GM12801 (cell line): ENCODE measurements around the gene THBS2.

ENCODE experiments used
- CTCF ChIP-seq: IDR thresholded peaks from one replicate; pipeline ENCODE4 v1.5.1; 2011; ENCODE audit warnings: control low read depth; ENCODE audit not compliant: insufficient read length; ENCODE audit errors: extremely low read depth

Gene THBS2

DNA sequence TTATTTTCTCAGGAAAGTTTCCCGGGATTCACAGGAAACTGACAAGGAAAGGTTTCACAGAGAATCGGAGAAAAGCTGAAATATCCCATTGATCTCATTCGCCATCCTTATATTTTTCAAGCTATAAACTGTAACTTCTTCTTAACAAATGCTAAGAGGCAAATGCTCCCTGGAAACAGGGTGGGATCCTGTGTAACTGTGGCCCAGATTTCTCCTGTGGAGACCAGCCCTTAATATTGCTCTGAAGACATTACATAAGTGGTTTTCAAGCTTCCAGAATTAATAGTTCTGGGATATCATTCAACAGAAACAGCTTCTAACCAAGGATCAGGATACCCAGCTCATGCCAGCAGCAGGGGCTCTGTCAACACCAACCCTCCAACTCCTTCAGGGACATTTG, 69.2 kb downstream of the THBS2 start:
- no peak for TF ChIP-seq CTCF

DNA sequence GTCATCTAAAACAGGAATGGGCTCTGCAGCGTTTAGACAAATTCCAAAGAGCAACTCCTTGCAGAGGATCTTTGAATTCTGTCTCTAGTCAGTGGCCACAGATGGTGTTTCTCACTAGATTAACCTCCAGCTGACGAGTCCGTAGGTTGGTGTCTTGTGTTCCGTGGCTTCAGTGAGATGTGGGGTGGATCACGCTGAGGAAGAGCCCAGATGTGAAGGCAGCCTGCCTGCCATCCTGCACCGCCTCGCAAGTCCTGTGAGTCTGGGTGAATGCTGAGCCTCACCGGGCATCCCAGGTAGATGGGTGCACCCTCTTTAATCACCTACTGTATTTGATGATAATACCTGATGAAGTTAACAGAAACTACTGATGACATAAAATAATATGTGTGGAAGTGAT, 70.4 kb downstream of the THBS2 start:
- no peak for TF ChIP-seq CTCF

DNA sequence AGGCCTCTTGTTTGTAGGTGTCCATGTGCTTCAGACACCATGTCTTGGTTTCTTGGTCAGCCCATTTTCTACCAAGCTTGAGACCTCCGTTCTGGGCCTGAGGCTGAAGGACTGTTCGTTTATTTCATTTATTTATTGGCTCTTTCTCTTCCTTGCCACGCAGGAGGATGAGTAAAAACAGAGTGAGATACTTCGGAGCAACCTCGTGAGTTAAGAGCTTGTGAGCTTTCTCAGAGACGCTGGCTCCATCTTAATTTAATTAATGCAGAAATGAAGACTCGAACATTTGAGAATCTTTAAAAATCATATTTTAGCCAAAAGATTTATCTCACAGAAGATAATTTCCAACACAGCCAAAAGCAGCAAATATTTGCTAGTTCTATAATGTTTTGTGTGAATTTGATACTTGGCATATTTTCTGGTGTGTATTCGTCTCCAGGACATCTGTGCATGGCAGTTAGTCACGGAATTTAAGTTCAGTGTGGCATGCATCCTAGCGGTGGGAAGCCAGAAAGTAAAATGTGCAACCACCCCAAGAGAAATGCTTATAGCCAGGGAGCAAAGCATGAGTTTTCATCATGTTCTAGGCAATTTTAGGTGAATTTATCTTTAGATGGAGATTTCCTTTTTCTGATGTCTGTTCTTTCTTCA, 76.0 kb downstream of the THBS2 start:
- TF ChIP-seq CTCF, result no peak

DNA sequence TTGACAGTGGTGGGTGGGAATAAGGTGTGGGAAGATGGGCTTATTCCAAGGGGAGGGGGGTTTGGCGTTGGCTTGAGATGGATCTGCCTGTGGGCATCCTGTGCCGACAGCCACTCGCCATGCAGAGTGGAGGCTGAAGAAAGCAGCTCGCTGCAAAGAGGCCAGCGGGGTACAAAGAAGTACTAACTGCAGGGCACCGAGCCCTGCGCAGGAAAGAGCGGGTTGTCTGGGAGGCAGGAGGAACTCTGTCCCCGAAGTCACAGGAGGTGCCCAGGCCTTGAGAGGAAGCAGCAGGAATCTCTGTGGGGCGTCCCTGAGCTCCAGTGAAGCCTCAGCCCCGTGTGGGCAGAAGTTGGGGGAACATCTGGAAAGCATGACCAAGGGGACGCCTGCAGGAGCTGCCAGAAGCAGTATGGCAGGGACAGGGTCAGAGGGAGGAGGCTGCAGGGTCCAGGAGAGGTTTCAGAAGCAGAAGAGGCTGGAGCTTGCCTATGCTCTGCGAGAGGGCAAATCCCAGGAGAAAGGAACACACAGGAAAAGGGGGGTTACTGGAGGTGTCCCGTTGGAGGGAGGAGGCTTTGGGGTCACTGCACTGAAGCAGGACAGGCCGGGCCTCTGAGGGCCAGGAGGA, 77.2 kb downstream of the THBS2 start:
- TF ChIP-seq CTCF, result no peak

GRCh38 chr6:169175360-169175887, 78.2 kb downstream of the THBS2 start:
- TF ChIP-seq CTCF, result no peak

DNA sequence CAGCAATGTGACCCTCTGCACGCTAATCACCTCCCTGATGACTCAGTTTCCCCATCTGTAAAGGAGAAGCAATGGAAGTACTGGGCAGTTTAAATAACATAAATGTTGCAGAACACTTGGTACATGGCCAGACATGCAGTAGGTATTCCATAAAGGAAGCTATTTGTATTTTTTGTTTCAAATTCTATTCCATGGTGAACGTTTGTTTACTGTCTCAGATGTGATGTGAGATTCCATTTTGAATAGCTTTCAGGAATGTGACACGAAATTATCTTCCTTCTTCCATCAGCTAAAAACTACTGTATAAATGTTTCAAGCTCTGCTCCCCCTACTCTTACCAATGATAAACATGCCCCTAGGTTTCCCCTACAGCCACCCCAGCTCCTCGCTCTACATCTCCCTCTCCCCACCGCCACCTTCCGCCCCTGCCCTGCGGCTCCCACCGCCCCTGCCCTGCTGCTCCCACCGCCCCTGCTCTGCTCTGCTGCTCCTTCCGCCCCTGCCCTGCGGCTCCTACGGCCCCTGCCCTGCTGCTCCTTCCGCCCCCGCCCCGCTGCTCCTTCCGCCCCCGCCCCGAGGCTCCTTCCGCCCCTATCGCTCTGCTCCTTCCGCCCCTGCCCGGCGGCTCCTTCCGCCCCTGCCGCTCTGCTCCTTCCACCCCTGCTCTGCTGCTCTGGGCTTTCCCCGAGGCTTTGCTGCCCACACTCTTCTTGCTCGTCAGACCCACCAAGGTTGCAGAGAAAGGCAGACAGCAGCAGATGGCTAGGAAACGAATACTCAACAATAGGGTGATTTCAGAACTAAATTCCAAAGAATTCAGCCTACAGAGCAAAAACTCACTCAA, 78.9 kb downstream of the THBS2 start:
- no peak for TF ChIP-seq CTCF

DNA sequence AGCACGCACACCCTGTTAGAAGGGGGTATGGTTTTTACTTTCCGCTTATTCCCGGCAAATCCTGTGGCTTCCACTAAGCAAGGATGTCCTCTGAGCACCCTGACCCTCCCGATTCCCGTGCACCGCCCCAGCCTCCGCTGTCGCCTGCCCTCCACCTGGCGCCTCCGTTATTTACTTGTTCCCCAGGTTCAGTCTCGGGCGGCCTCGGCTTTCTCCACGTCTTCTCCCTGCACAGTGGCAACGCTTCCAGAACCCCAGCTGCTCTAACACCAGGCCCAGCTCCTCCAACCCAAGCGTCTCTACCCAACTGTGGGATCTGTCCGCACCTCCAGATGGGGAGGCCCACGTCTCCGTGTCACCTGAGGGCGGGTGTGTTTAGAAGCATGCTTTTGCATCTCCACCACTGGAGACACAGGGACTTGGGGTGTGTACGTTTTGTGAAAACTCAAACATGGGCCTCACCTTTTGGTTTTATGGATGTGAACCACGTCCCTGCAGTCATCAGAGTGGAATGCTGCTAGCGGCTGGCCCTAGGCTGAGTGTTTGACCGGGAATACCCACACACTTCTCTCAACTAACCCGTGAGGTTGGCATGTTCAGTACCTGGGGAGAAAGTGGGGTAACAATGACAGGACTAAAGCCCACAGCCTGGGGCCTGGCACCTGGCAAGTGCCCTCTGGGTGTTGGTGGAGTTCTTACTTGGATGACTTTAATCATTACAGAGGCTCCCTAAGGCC, 79.9 kb downstream of the THBS2 start:
- no peak for TF ChIP-seq CTCF
